ENCODE results near the gene RASSF8.

GRCh38 chr12:26122681-26123481, 164.4 kb downstream of the RASSF8 start:
- peak in 8 of 12 donors; percentile 10 to 54 (median 34) for TF ChIP-seq CTCF (IDR thresholded peaks at IDR 0.05)
- peak in 1 of 2 donors; percentile 5 for TF ChIP-seq POLR2A (IDR thresholded peaks at IDR 0.05)

Data from heart left ventricle (tissue), 13 donors.